Kidney (tissue), 14 donors: ENCODE measurements around the gene COX18. TPM values are rescaled to one million over a fixed set of nuclear protein-coding genes. Genes with fewer than 3 reads are reported as not detected.

Experiments
- DNase-seq, 5 donors: peaks; one replicate each; pipeline ENCODE4 v3.0.0-alpha.2; 2013 to 2020
- FAIRE-seq: peaks from 2 replicates; lab custom pipeline; 2012; peaks lifted over from hg19 to GRCh38; lab: Jason Lieb, UNC
- H3K27ac ChIP-seq, 2 donors: one replicate each; pipeline ENCODE4 v1.7.0; 2013; ENCODE audit warnings: low read depth in 2 of 2, low read length in 2 of 2, inconsistent platforms in 1 of 2
- H3K27me3 ChIP-seq: one replicate; pipeline ENCODE4 v1.7.1; 2013; ENCODE audit warnings: low read length, inconsistent platforms; ENCODE audit not compliant: control insufficient read depth, insufficient read depth
- H3K36me3 ChIP-seq, 3 donors: one replicate each; pipeline versions ENCODE4 v1.7.0 to v1.7.1; 2013; ENCODE audit warnings: low read length in 3 of 3, control low read depth in 1 of 3, inconsistent platforms in 1 of 3; ENCODE audit not compliant: insufficient read depth in 3 of 3, control insufficient read depth in 2 of 3
- H3K4me1 ChIP-seq, 3 donors: one replicate each; pipeline versions ENCODE4 v1.7.0 to v1.7.1; 2013; ENCODE audit warnings: low read length in 3 of 3, inconsistent platforms in 1 of 3, low read depth in 1 of 3; ENCODE audit not compliant: control insufficient read depth in 2 of 3, insufficient read depth in 2 of 3
- H3K4me3 ChIP-seq, 3 donors: one replicate each; pipeline versions ENCODE4 v1.7.0 to v1.8.1; 2013; ENCODE audit warnings: low read length in 3 of 3, control low read depth in 1 of 3, inconsistent platforms in 1 of 3
- H3K9ac ChIP-seq, 3 donors: one replicate each; pipeline versions ENCODE4 v1.7.0 to v1.7.1; 2013; ENCODE audit warnings: low read length in 3 of 3, control low read depth in 1 of 3, inconsistent platforms in 1 of 3
- H3K9me3 ChIP-seq, 3 donors: one replicate each; pipeline versions ENCODE4 v1.7.0 to v1.7.1; 2013; ENCODE audit warnings: low read length in 3 of 3, control low read depth in 1 of 3, inconsistent platforms in 1 of 3; ENCODE audit not compliant: control insufficient read depth in 2 of 3, insufficient read depth in 1 of 3
- intact Hi-C: fragments of 100-400 bp; cut with DNase I; formaldehyde crosslinking; loops from one replicate; pipeline ENCODE4 v1.11.1; 2022
- polyA plus RNA-seq: library from polyadenylated mRNA; stranded (reverse); fragments of 350-450 nt; fragmentation: Illumina TruSeq; extraction: RNeasy Lipid Tissue Mini Kit (QIAGEN cat#74804); gene quantifications from one replicate; pipeline ENCODE4 v1.2.3, GENCODE V29; 2014; ENCODE audit warnings: low read depth, low replicate concordance; ENCODE audit not compliant: insufficient read depth
- total RNA-seq: library from RNA; stranded (reverse); fragmentation: NEBNext Ultra II Directional; extraction: Animal tissue kit (Norgen Biotek cat#: 25700); gene quantifications from one replicate; pipeline ENCODE4 v1.2.1, GENCODE V29; 2021
- TF ChIP-seq, protein P1 (sequence below): IDR thresholded peaks from 3 replicates; pipeline ENCODE4 v1.5.1; 2012; ENCODE audit warnings: mild to moderate bottlenecking, moderate library complexity, borderline replicate concordance; ENCODE audit not compliant: insufficient read depth; ENCODE audit errors: extremely low read depth
- donor health status: control.
- donor health status: control.
- donor health status: control.
- donor health status: control.
- donor health status: control.
- donor health status: DM: yes; HTN: yes; CAD: no.
- donor health status: Normal renal cell carcinoma (clear cell type).

The COX18 gene
- total and polyA plus RNA-seq, 2 donors from 2014 or later, result 12.5 to 15.8 TPM

GRCh38 chr4:73006286-73006990 is 63.1 kb downstream of the COX18 start:
- Histone ChIP-seq H3K9ac (no peak overlapping the region), H3K36me3 (no peaks in the 10 kb centered on the region), H3K4me1 (no peaks in the 10 kb centered on the region), H3K4me3 (no peak overlapping the region), H3K27ac (no peak overlapping the region), H3K9me3 (no peaks in the 10 kb centered on the region), H3K27me3 (no peaks in the 10 kb centered on the region)
- intact Hi-C loops, result no loop called here
- TF ChIP-seq, protein P1, sequence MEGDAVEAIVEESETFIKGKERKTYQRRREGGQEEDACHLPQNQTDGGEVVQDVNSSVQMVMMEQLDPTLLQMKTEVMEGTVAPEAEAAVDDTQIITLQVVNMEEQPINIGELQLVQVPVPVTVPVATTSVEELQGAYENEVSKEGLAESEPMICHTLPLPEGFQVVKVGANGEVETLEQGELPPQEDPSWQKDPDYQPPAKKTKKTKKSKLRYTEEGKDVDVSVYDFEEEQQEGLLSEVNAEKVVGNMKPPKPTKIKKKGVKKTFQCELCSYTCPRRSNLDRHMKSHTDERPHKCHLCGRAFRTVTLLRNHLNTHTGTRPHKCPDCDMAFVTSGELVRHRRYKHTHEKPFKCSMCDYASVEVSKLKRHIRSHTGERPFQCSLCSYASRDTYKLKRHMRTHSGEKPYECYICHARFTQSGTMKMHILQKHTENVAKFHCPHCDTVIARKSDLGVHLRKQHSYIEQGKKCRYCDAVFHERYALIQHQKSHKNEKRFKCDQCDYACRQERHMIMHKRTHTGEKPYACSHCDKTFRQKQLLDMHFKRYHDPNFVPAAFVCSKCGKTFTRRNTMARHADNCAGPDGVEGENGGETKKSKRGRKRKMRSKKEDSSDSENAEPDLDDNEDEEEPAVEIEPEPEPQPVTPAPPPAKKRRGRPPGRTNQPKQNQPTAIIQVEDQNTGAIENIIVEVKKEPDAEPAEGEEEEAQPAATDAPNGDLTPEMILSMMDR, result no peak
- no peak for FAIRE-seq
- no peak for DNase-seq

- intact Hi-C loops, result no loop called here
- H3K9me3 ChIP-seq, result no peaks in the 10 kb centered on the region
- no peak for FAIRE-seq
- no peaks in the 10 kb centered on the region for H3K27me3 ChIP-seq
- H3K36me3 ChIP-seq, result no peaks in the 10 kb centered on the region
- no peak overlapping the region for H3K27ac ChIP-seq
- H3K9ac ChIP-seq, result no peak overlapping the region
- TF ChIP-seq, protein P1, result no peak
- no peak for DNase-seq
- H3K4me1 ChIP-seq, result no peaks in the 10 kb centered on the region
- no peak overlapping the region for H3K4me3 ChIP-seq
Observed at GRCh38 chr4:73005514-73005913, 64.0 kb downstream of the COX18 start.

Other genes starting within 250 kb of the COX18 start
- gene ANKRD17, start 189.1 kb upstream of the COX18 start, total RNA-seq, result 67.7 TPM
- gene ANKRD17, start 189.1 kb upstream of the COX18 start, polyA plus RNA-seq, result 13.3 TPM